Peyer's patch (tissue), 4 donors: ENCODE results near the gene CSK. TPM values are rescaled to one million over a fixed set of nuclear protein-coding genes. Genes with fewer than 3 reads are reported as not detected.
A peak's percentile ranks its signal among the peaks of the same experiment; 100 is the strongest.

Experiments used
- DNase-seq, 3 donors: peaks; one replicate each; pipeline ENCODE4 v3.0.0-alpha.2; 2017 to 2019
- H3K27ac ChIP-seq, 4 donors: fragments of 200-600 bp; sonication (generic); one replicate each; pipeline ENCODE4 v1.5.1; 2016 to 2019
- H3K27me3 ChIP-seq, 2 donors: fragments of 200-600 bp; sonication (generic); one replicate each; pipeline ENCODE4 v1.5.1; 2019
- H3K36me3 ChIP-seq, 3 donors: fragments of 200-600 bp; sonication (generic); one replicate each; pipeline ENCODE4 v1.5.1; 2016 to 2019
- H3K4me1 ChIP-seq, 4 donors: fragments of 200-600 bp; sonication (generic); one replicate each; pipeline ENCODE4 v1.5.1; 2016 to 2019
- H3K4me3 ChIP-seq, 4 donors: fragments of 200-600 bp; sonication (generic); 1 replicate in 3 of 4; 2 replicates in 1 of 4; pipeline ENCODE4 v1.5.1; 2016 to 2019; ENCODE audit warnings: mild to moderate bottlenecking in 1 of 4
- H3K9me3 ChIP-seq, 4 donors: fragments of 200-600 bp; sonication (generic); one replicate each; pipeline ENCODE4 v1.5.1; 2016 to 2019; ENCODE audit warnings: mild to moderate bottlenecking in 1 of 4
- CTCF ChIP-seq, 6 experiments: fragments of 450-650 bp in 4 of 6; fragments of 200-600 bp in 2 of 6; sonication (generic) in 1 of 6; IDR thresholded peaks; one replicate each; pipeline ENCODE4 v1.5.1; 2017 to 2019; ENCODE audit warnings: antibody characterized with exemption in 6 of 6, mild to moderate bottlenecking in 3 of 6, moderate library complexity in 1 of 6
- POLR2A ChIP-seq, 2 donors: fragments of 450-650 bp; IDR thresholded peaks; one replicate each; pipeline ENCODE4 v1.5.1; 2017; ENCODE audit warnings: antibody characterized with exemption in 2 of 2, mild to moderate bottlenecking in 2 of 2, moderate library complexity in 2 of 2
- total RNA-seq, 4 donors: library from RNA; depleted of rRNA; stranded (reverse); fragments of >200 nt; gene quantifications; one replicate each; pipeline ENCODE4 v1.1.0, GENCODE V29; 2016

The CSK gene
- total RNA-seq, 4 donors from 2014 or later, result 53.8 to 122 (median 66.2) TPM

DNA sequence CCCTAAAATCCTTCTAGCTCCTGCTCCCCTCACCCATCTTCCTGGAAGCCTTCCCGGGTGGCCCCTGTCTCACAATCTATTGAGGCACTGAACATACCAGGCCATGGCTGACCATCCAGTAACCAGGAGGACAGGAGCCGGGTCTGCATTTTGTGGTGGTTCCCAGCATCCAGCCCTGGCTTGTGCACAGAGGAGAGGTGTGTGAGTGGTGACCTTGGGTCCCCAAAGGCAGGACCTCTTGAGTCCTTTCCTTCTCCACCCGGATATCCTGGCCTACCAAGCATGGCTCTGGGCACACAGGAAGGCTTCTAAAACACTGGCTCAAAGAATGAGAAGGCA lies 7.8 kb downstream of the CSK start:
- no peaks in the 10 kb centered on the region for H3K9me3 ChIP-seq
- TF ChIP-seq CTCF (IDR thresholded peaks at IDR 0.05), result no peak
- TF ChIP-seq POLR2A (IDR thresholded peaks at IDR 0.05), result no peak
- H3K27ac ChIP-seq, result peak overlapping the region; percentile 84 to 97 (median 88)
- H3K4me3 ChIP-seq, result peak overlapping the region; percentile 32 to 92 (median 38)
- no peak for DNase-seq
- no peaks in the 10 kb centered on the region for H3K36me3 ChIP-seq
- H3K4me1 ChIP-seq, result peaks cover 23 to 95% (median 70%) of the 10 kb centered on the region in 4 donors
- no peaks in the 10 kb centered on the region for H3K27me3 ChIP-seq

DNA sequence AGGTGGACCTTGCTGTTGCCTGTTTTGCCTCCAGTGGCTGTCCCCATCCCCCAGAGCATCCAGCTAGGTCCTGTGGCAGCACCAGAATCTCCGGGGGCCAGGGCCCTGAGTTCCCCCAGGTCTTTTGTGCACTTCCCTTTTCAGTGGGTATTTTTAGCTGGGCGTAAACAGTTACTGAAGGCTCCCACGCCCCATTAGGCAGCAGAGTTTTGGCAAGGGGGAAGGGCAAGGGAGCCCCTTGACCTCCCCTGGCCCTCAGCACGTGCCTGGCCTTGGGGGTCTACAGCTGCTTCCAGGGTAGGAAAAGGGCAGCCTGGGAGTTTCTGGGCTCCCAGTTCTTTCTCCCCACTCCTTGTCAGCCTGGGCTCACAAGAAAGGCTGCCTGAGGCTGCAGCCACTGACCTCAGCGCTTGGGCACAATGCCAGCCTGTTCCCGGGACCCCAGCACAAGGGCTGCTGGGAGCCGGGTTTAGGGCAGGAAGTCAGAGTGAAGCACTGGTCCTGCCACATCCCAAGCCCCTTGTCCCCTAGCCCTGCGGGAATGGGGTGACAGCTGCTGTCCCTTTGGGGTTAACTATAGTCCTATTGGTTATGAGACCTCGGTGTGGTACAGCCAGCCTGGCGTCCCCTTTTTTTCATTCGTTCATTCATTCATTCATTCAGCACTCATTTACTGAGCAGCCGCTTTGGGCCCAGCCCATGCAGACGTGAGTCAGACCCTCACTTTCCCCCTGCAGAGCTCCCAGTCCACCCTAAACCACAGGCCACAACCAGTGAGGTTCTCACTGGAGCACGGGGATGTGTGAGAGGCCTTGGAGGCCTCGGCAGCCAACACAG lies 8.4 kb downstream of the CSK start:
- Histone ChIP-seq H3K27me3 (no peaks in the 10 kb centered on the region), H3K9me3 (no peaks in the 10 kb centered on the region), H3K4me3 (peak overlapping the region; percentile 32 to 92 (median 38)), H3K27ac (peak overlapping the region; percentile 84 to 97 (median 88)), H3K4me1 (peaks cover 23 to 95% (median 70%) of the 10 kb centered on the region in 4 donors), H3K36me3 (no peaks in the 10 kb centered on the region)
- peak in 2 of 3 donors; percentile 82 to 83 for DNase-seq
- TF ChIP-seq POLR2A (IDR thresholded peaks at IDR 0.05) (no peak), CTCF (IDR thresholded peaks at IDR 0.05) (no peak)

DNA sequence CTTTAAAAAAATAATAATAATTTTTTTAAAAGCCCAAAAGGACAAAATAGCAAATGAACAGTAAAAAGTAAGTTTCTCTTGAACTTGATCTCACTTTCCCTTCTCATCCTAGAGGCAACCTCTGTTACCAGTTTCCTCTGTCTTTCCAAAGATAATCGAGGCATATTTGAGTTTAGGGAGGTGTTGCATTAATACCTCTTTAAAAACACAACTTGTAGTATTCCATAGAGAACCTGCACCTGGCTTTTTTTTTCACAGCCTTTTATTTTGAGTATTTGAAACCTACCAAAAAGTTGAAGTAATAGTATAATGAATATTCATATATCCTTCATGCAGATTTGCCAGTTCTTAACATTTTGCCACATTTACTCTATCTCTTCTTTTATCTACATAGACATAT lies 9.1 kb downstream of the CSK start:
- peak overlapping the region in 3 of 4 donors; percentile 85 to 97 (median 91) for H3K27ac ChIP-seq
- H3K9me3 ChIP-seq, result no peaks in the 10 kb centered on the region
- peaks cover 22 to 90% (median 65%) of the 10 kb centered on the region in 4 donors for H3K4me1 ChIP-seq
- no peaks in the 10 kb centered on the region for H3K27me3 ChIP-seq
- TF ChIP-seq CTCF (IDR thresholded peaks at IDR 0.05), result no peak
- TF ChIP-seq POLR2A (IDR thresholded peaks at IDR 0.05), result no peak
- no peak for DNase-seq
- H3K36me3 ChIP-seq, result no peaks in the 10 kb centered on the region
- no peak overlapping the region for H3K4me3 ChIP-seq

DNA sequence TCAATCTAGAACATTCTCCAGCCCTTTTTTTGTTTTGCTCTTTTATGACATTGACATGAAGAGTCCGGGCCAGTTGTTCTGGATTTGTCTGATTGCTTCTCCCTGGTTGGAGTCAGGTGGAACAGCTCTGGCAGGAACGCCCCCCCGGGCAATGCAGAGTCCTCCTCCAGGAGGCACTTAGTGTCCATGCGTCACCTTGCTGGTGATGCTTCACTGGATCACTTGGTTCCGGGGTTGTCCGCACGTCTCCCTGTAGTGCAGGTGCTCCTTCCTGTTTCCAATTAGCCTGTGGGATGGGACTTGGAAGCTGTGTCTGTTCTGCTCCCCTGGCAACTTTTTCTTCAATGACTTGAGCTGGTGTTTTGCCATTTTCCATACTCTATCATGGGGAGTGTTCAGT lies 9.8 kb downstream of the CSK start:
- Histone ChIP-seq H3K27ac (peak overlapping the region in 2 of 4 donors; percentile 37 to 97), H3K4me3 (peak overlapping the region in 1 of 4 donors; percentile 26), H3K27me3 (no peaks in the 10 kb centered on the region), H3K4me1 (peaks cover 19 to 83% (median 58%) of the 10 kb centered on the region in 4 donors), H3K36me3 (no peaks in the 10 kb centered on the region), H3K9me3 (no peaks in the 10 kb centered on the region)
- TF ChIP-seq CTCF (IDR thresholded peaks at IDR 0.05) (no peak), POLR2A (IDR thresholded peaks at IDR 0.05) (no peak)
- DNase-seq, result peak in 1 of 3 donors; percentile 59

DNA sequence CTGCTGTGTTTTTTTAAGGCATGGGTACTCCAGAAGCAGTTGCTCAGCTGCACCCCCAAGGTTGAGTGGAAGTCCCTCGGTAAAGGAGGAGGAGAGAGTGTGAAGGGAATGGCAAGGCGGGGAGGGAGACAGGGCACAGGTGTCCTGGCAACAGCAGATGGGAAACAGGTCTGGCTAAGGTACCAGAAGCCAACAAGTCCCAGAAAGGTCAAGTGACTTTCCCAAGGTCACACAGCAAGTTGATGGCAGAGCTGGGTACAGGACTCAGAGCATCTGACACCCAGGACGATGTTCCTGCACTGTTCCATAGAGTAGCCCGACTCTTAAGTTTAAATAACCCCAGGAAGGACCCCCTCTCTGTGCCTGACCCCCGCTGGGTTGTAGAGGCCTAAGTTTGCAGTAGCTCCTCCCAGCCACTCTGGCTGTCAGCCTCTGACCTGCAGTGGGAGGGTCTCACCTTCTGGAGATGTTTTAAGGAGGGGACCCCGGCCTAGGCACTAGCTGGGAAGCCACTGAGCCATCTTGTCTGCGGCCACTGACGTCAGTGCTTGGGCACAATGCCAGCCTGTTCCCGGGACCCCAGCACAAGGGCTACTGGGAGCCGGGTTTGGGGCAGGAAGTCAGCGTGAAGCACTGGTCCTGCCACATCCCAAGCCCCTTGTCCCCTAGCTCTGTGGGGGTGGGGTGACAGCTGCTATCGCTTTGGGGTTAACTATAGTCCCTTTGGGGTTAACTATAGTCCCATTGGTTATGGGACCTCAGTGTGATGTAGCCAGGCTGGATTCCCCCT lies 10.5 kb downstream of the CSK start:
- peak overlapping the region in 1 of 4 donors; percentile 30 for H3K4me3 ChIP-seq
- peaks cover 19 to 76% (median 52%) of the 10 kb centered on the region in 4 donors for H3K4me1 ChIP-seq
- peak overlapping the region in 3 of 4 donors; percentile 12 to 97 (median 37) for H3K27ac ChIP-seq
- no peak for TF ChIP-seq POLR2A (IDR thresholded peaks at IDR 0.05)
- no peak for TF ChIP-seq CTCF (IDR thresholded peaks at IDR 0.05)
- H3K36me3 ChIP-seq, result no peaks in the 10 kb centered on the region
- H3K27me3 ChIP-seq, result no peaks in the 10 kb centered on the region
- H3K9me3 ChIP-seq, result no peaks in the 10 kb centered on the region
- DNase-seq, result peak in 1 of 3 donors; percentile 44
